Measurements from ENCODE around the gene KSR1. TPM values are rescaled to one million over a fixed set of nuclear protein-coding genes. Genes with fewer than 3 reads are reported as not detected.

The KSR1 gene
- total and polyA plus RNA-seq, 9 of the 15 experiments (the other 6 are each of a cell fraction or from before 2014, with no cell fraction given): 1.4 to 51.7 (median 18.4) TPM

DNA sequence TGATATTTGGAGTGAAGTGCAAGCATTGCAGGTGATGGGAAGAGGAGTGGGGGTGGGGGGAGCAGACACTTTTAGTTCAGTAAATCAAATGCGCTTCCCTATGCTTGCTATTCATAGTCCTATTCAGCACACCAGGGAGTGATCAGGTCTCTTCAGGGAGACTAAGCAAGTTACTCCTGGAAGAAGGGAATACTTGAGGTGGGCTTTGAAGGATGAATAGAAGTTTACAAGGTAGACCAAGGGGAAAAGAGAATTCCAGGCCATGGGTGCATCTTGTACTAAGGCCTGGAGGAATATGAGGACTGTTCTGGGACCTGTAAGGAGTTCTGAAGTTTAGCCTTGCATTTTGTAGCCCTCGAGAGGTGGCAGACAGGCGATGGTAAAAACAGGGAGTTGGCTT is 134.6 kb downstream of the KSR1 start (continued):
- TF ChIP-seq FOXP1 (CRISPR knock-in tag; IDR thresholded peaks at IDR 0.05) (no peak), ZNF436 (CRISPR knock-in tag; IDR thresholded peaks at IDR 0.05) (no peak), HMG20A (CRISPR knock-in tag; conservative IDR thresholded peaks at IDR 0.05) (no peak), WHSC1 (IDR thresholded peaks at IDR 0.05; ENCODE audit: low read length) (no peak)

DNA sequence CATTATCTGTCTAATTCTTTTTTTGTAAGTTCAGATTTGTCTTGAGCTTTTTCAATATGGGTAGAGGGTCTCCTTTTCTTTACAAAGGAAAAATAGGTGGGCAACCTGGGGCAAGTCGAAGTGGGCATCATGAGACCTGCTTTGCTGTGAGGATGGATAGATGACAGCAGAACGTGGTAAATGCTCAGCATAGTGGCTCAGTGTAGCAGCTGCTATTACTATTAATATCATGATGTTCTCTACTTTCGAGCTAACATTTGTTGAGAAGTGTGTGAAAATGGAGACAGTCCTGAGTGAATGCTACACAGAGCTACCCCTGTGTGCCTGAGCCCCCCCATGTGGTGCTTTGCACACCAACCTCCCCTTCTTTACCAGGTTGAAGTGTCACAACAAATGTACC is 135.7 kb downstream of the KSR1 start:
- H3K27ac ChIP-seq (ENCODE audit: extremely low read depth, low read depth, low read length): no peak overlapping the region
- in situ Hi-C loops (cut with MboI): loop anchor here (10.0 kb wide), 1 partner anchor 217 kb away; no protein-coding TSS in a partner anchor
- intact Hi-C loops (cut with micrococcal nuclease): no loop called here
- BruUV-seq (replicated peaks): no TSS peak
- no peak overlapping the region for H3K4me2 ChIP-seq (ENCODE audit: insufficient read depth, low read length)
- WGBS (ENCODE audit: insufficient coverage, low coverage, missing lambda C conversion rate): 75% methylated on average over 3 of the region's 3 CpGs
- peaks cover 0 to 12% of the 10 kb centered on the region in 2 experiments; a peak in 2 of 5 replicates for H3K4me1 ChIP-seq (replicated peaks in 1 of 2; ENCODE audit: control insufficient read depth in 2 of 2, insufficient read depth in 2 of 2, low read length in 2 of 2)
- DNase-seq (ENCODE audit: extremely low read depth in 1 of 4, low spot score in 3 of 4) (no peak), ATAC-seq (no peak), FAIRE-seq (no peak)
- H3K9me1 ChIP-seq (ENCODE audit: control insufficient read depth, insufficient read depth, low read length): no peaks in the 10 kb centered on the region
- TF ChIP-seq ZNF764 (CRISPR knock-in tag; IDR thresholded peaks at IDR 0.05; ENCODE audit: low read depth) (no peak), EP300 (IDR thresholded peaks at IDR 0.05; ENCODE audit: low read length) (no peak), CCAR2 (IDR thresholded peaks at IDR 0.05; ENCODE audit: low read depth, low read length) (no peak), ZNF23 (CRISPR knock-in tag; IDR thresholded peaks at IDR 0.05) (no peak), MBD2 (IDR thresholded peaks at IDR 0.05; ENCODE audit: borderline replicate concordance, low read depth) (no peak)
- H3K4me3 ChIP-seq: no peak overlapping the region
- H3K79me2 ChIP-seq (ENCODE audit: control insufficient read depth, insufficient read depth, low read length): no peaks in the 10 kb centered on the region
- peaks cover 93% of the 10 kb centered on the region for H3K36me3 ChIP-seq (ENCODE audit: control insufficient read depth, insufficient read depth, low read length)
- H2AFZ ChIP-seq (ENCODE audit: low read depth, low read length): no peak overlapping the region
- ChIA-PET CTCF (ENCODE audit: low intra/inter-chr PET ratio) (no interaction called here), POLR2A (interaction anchor here (0.8 to 1.3 kb wide), 5 partner anchors 8 to 247 kb away, joined by 3 to 4 read pairs (median 3); no protein-coding TSS in a partner anchor)
- H3K9me3 ChIP-seq (replicated peaks; ENCODE audit: control insufficient read depth, insufficient read depth, low read depth, low read length): no peaks in the 10 kb centered on the region
- H4K20me1 ChIP-seq (replicated peaks; ENCODE audit: control insufficient read depth, insufficient read depth, low read length): no peaks in the 10 kb centered on the region
- no peaks in the 10 kb centered on the region for H3K27me3 ChIP-seq (ENCODE audit: control insufficient read depth in 2 of 2, insufficient read depth in 2 of 2, low read length in 2 of 2)
- H3K9ac ChIP-seq (ENCODE audit: insufficient read depth in 1 of 2, low read depth in 2 of 2, low read length in 2 of 2): no peak overlapping the region; a peak in 1 of 4 replicates
